ENCODE measurements around the gene POC1A.

Gene POC1A

GRCh38 chr3:52128118-52128683 is 26.0 kb downstream of the POC1A start:
- H3K9ac ChIP-seq (ENCODE audit: insufficient read length, low read depth), result no peak overlapping the region
- H3K9me3 ChIP-seq (ENCODE audit: insufficient read depth, low read length), result 0 out of 2 replicates have a peak, but pooled peaks cover 4% of the 10 kb centered on the region
- no peaks in the 10 kb centered on the region for H3K27me3 ChIP-seq (ENCODE audit: insufficient read depth, insufficient read length)
- peak; percentile 13 for DNase-seq (ENCODE audit: low read depth, low spot score)
- H3K4me3 ChIP-seq (ENCODE audit: insufficient read length, low read depth), result no peak overlapping the region
- TF ChIP-seq YY1 (IDR thresholded peaks at IDR 0.05; ENCODE audit: insufficient read depth, insufficient read length) (no peak), SUZ12 (IDR thresholded peaks at IDR 0.05; ENCODE audit: extremely low read depth, insufficient read depth, insufficient read length) (no peak), ZNF274 (IDR thresholded peaks at IDR 0.05; ENCODE audit: low read depth, low read length) (no peak)
- H3K36me3 ChIP-seq (ENCODE audit: insufficient read depth, insufficient read length, low read length), result peaks cover 67% of the 10 kb centered on the region
- H3K4me1 ChIP-seq (ENCODE audit: insufficient read depth, insufficient read length), result peaks cover 5% of the 10 kb centered on the region

GRCh38 chr3:52126500-52126899 is 27.7 kb downstream of the POC1A start:
- no peak for DNase-seq (ENCODE audit: low read depth, low spot score)
- H3K4me3 ChIP-seq (ENCODE audit: insufficient read length, low read depth), result no peak overlapping the region
- no peak overlapping the region for H3K9ac ChIP-seq (ENCODE audit: insufficient read length, low read depth)
- TF ChIP-seq YY1 (IDR thresholded peaks at IDR 0.05; ENCODE audit: insufficient read depth, insufficient read length), result no peak
- TF ChIP-seq ZNF274 (IDR thresholded peaks at IDR 0.05; ENCODE audit: low read depth, low read length), result no peak
- TF ChIP-seq SUZ12 (IDR thresholded peaks at IDR 0.05; ENCODE audit: extremely low read depth, insufficient read depth, insufficient read length), result no peak
- H3K4me1 ChIP-seq (ENCODE audit: insufficient read depth, insufficient read length), result peaks cover 8% of the 10 kb centered on the region
- 0 out of 2 replicates have a peak, but pooled peaks cover 4% of the 10 kb centered on the region for H3K9me3 ChIP-seq (ENCODE audit: insufficient read depth, low read length)
- peaks cover 72% of the 10 kb centered on the region for H3K36me3 ChIP-seq (ENCODE audit: insufficient read depth, insufficient read length, low read length)
- no peaks in the 10 kb centered on the region for H3K27me3 ChIP-seq (ENCODE audit: insufficient read depth, insufficient read length)

DNA sequence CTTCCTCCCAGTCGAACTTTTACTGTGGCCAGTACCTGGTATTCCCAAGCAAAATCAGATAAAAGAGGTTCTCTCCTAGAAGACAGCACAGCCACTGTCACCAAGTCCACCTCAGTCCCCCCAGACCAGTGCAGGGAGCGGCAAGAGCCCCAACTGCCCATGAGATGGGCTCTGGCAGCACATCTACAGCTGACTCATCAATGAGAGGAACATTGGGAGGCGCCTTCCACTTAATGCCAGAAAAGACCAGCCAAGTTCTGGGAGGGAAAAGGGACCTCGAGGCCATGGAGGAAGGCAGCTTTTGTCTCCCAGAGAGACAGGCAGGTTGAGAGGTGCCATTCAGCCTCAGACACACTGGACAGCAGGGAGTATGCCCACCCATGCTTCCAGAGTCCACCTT is 28.2 kb downstream of the POC1A start:
- H3K4me3 ChIP-seq (ENCODE audit: insufficient read length, low read depth), result no peak overlapping the region
- H3K9me3 ChIP-seq (ENCODE audit: insufficient read depth, low read length), result 0 out of 2 replicates have a peak, but pooled peaks cover 4% of the 10 kb centered on the region
- TF ChIP-seq SUZ12 (IDR thresholded peaks at IDR 0.05; ENCODE audit: extremely low read depth, insufficient read depth, insufficient read length), result no peak
- no peak for TF ChIP-seq ZNF274 (IDR thresholded peaks at IDR 0.05; ENCODE audit: low read depth, low read length)
- TF ChIP-seq YY1 (IDR thresholded peaks at IDR 0.05; ENCODE audit: insufficient read depth, insufficient read length), result no peak
- no peak for DNase-seq (ENCODE audit: low read depth, low spot score)
- peaks cover 8% of the 10 kb centered on the region for H3K4me1 ChIP-seq (ENCODE audit: insufficient read depth, insufficient read length)
- no peak overlapping the region for H3K9ac ChIP-seq (ENCODE audit: insufficient read length, low read depth)
- H3K36me3 ChIP-seq (ENCODE audit: insufficient read depth, insufficient read length, low read length), result peaks cover 75% of the 10 kb centered on the region
- no peaks in the 10 kb centered on the region for H3K27me3 ChIP-seq (ENCODE audit: insufficient read depth, insufficient read length)

- Histone ChIP-seq H3K36me3 (ENCODE audit: insufficient read depth, insufficient read length, low read length) (peaks cover 79% of the 10 kb centered on the region), H3K9me3 (ENCODE audit: insufficient read depth, low read length) (0 out of 2 replicates have a peak, but pooled peaks cover 4% of the 10 kb centered on the region), H3K4me3 (ENCODE audit: insufficient read length, low read depth) (no peak overlapping the region), H3K9ac (ENCODE audit: insufficient read length, low read depth) (no peak overlapping the region), H3K27me3 (ENCODE audit: insufficient read depth, insufficient read length) (no peaks in the 10 kb centered on the region), H3K4me1 (ENCODE audit: insufficient read depth, insufficient read length) (peaks cover 8% of the 10 kb centered on the region)
- no peak for DNase-seq (ENCODE audit: low read depth, low spot score)
- no peak for TF ChIP-seq YY1 (IDR thresholded peaks at IDR 0.05; ENCODE audit: insufficient read depth, insufficient read length)
- TF ChIP-seq SUZ12 (IDR thresholded peaks at IDR 0.05; ENCODE audit: extremely low read depth, insufficient read depth, insufficient read length), result no peak
- TF ChIP-seq ZNF274 (IDR thresholded peaks at IDR 0.05; ENCODE audit: low read depth, low read length), result no peak
Measured at GRCh38 chr3:52124766-52125165, 29.5 kb downstream of the POC1A start.

DNA sequence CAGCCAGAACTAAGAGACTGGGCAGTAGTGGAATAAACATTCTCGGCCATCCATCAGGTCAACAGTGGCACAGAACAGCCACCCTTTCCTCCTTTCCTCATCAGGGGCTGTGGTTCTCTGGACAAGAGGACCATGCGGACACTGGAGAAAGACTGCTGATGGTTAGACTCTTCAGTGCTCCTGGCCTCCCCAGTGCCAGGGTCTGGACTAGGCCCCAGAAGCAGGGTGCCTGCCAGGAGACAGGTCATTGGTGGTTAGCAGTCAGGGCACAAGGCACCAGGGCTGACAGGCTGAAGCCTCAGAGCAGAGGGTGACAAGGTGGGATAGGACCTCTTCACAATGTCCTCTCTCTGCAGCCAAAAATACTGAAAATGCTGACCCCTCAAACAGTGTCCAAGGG is 30.1 kb downstream of the POC1A start:
- no peak for DNase-seq (ENCODE audit: low read depth, low spot score)
- H3K4me1 ChIP-seq (ENCODE audit: insufficient read depth, insufficient read length), result peaks cover 8% of the 10 kb centered on the region
- TF ChIP-seq YY1 (IDR thresholded peaks at IDR 0.05; ENCODE audit: insufficient read depth, insufficient read length) (no peak), SUZ12 (IDR thresholded peaks at IDR 0.05; ENCODE audit: extremely low read depth, insufficient read depth, insufficient read length) (no peak), ZNF274 (IDR thresholded peaks at IDR 0.05; ENCODE audit: low read depth, low read length) (no peak)
- H3K9me3 ChIP-seq (ENCODE audit: insufficient read depth, low read length), result 0 out of 2 replicates have a peak, but pooled peaks cover 4% of the 10 kb centered on the region
- no peaks in the 10 kb centered on the region for H3K27me3 ChIP-seq (ENCODE audit: insufficient read depth, insufficient read length)
- H3K4me3 ChIP-seq (ENCODE audit: insufficient read length, low read depth), result no peak overlapping the region
- H3K36me3 ChIP-seq (ENCODE audit: insufficient read depth, insufficient read length, low read length), result peaks cover 77% of the 10 kb centered on the region
- H3K9ac ChIP-seq (ENCODE audit: insufficient read length, low read depth), result no peak overlapping the region

- no peak overlapping the region for H3K4me3 ChIP-seq (ENCODE audit: insufficient read length, low read depth)
- H3K9ac ChIP-seq (ENCODE audit: insufficient read length, low read depth), result no peak overlapping the region
- TF ChIP-seq ZNF274 (IDR thresholded peaks at IDR 0.05; ENCODE audit: low read depth, low read length) (no peak), SUZ12 (IDR thresholded peaks at IDR 0.05; ENCODE audit: extremely low read depth, insufficient read depth, insufficient read length) (no peak), YY1 (IDR thresholded peaks at IDR 0.05; ENCODE audit: insufficient read depth, insufficient read length) (no peak)
- no peaks in the 10 kb centered on the region for H3K27me3 ChIP-seq (ENCODE audit: insufficient read depth, insufficient read length)
- peaks cover 4% of the 10 kb centered on the region for H3K4me1 ChIP-seq (ENCODE audit: insufficient read depth, insufficient read length)
- DNase-seq (ENCODE audit: low read depth, low spot score), result peak; percentile 63
- peaks cover 86% of the 10 kb centered on the region for H3K36me3 ChIP-seq (ENCODE audit: insufficient read depth, insufficient read length, low read length)
- 0 out of 2 replicates have a peak, but pooled peaks cover 4% of the 10 kb centered on the region for H3K9me3 ChIP-seq (ENCODE audit: insufficient read depth, low read length)
Measured at GRCh38 chr3:52123106-52123725, 31.0 kb downstream of the POC1A start.

GRCh38 chr3:52122491-52122890 is 31.7 kb downstream of the POC1A start:
- 0 out of 2 replicates have a peak, but pooled peaks cover 4% of the 10 kb centered on the region for H3K9me3 ChIP-seq (ENCODE audit: insufficient read depth, low read length)
- no peaks in the 10 kb centered on the region for H3K27me3 ChIP-seq (ENCODE audit: insufficient read depth, insufficient read length)
- no peak overlapping the region for H3K9ac ChIP-seq (ENCODE audit: insufficient read length, low read depth)
- H3K4me3 ChIP-seq (ENCODE audit: insufficient read length, low read depth), result no peak overlapping the region
- no peak for TF ChIP-seq SUZ12 (IDR thresholded peaks at IDR 0.05; ENCODE audit: extremely low read depth, insufficient read depth, insufficient read length)
- DNase-seq (ENCODE audit: low read depth, low spot score), result no peak
- H3K4me1 ChIP-seq (ENCODE audit: insufficient read depth, insufficient read length), result peaks cover 3% of the 10 kb centered on the region
- peaks cover 93% of the 10 kb centered on the region for H3K36me3 ChIP-seq (ENCODE audit: insufficient read depth, insufficient read length, low read length)

Data from NT2/D1 (cell line).